ENCODE data around the gene RAB36. TPM values are rescaled to one million over a fixed set of nuclear protein-coding genes. Genes with fewer than 3 reads are reported as not detected.
"Not testable (repeated sequence)": the region's sequence is repeated elsewhere in the genome, so short reads cannot be mapped to it uniquely, and the experiment has no call there.

The RAB36 gene
- total RNA-seq, 2 donors from 2014 or later: 0.98 to 2.3 TPM

GRCh38 chr22:23132376-23133091 lies 12.7 kb upstream of the RAB36 start:
- DNase-seq: no peak
- Histone ChIP-seq H3K27ac (no peak overlapping the region), H3K9me3 (no peaks in the 10 kb centered on the region), H3K36me3 (no peaks in the 10 kb centered on the region), H3K4me1 (no peaks in the 10 kb centered on the region), H3K9ac (ENCODE audit: low read depth in 2 of 2, low read length in 2 of 2) (no peak overlapping the region), H3K27me3 (no peaks in the 10 kb centered on the region), H3K4me3 (no peak overlapping the region)
- intact Hi-C loops (cut with DNase I): no loop called here
- no peak for TF ChIP-seq CTCF (IDR thresholded peaks at IDR 0.05)

- Histone ChIP-seq H3K27me3 (no peaks in the 10 kb centered on the region), H3K9me3 (no peaks in the 10 kb centered on the region), H3K9ac (ENCODE audit: low read depth in 2 of 2, low read length in 2 of 2) (no peak overlapping the region), H3K36me3 (no peaks in the 10 kb centered on the region), H3K4me1 (no peaks in the 10 kb centered on the region), H3K4me3 (no peak overlapping the region), H3K27ac (no peak overlapping the region)
- intact Hi-C loops (cut with DNase I): no loop called here
- DNase-seq: no peak
- TF ChIP-seq CTCF (IDR thresholded peaks at IDR 0.05): no peak
Observed at GRCh38 chr22:23133922-23134321, 11.4 kb upstream of the RAB36 start.

- intact Hi-C loops (cut with DNase I); H3K4me3 ChIP-seq; H3K9ac ChIP-seq (ENCODE audit: low read depth in 2 of 2, low read length in 2 of 2); H3K9me3 ChIP-seq; DNase-seq; H3K36me3 ChIP-seq; H3K27me3 ChIP-seq; H3K27ac ChIP-seq; H3K4me1 ChIP-seq: not testable (repeated sequence)
Observed at GRCh38 chr22:23136991-23137390, 8.3 kb upstream of the RAB36 start.

- peaks cover 4% of the 10 kb centered on the region for H3K4me1 ChIP-seq
- no peak for TF ChIP-seq CTCF (IDR thresholded peaks at IDR 0.05)
- intact Hi-C loops (cut with DNase I): no loop called here
- no peak for DNase-seq
- H3K4me3 ChIP-seq: no peak overlapping the region
- no peaks in the 10 kb centered on the region for H3K36me3 ChIP-seq
- no peak overlapping the region for H3K27ac ChIP-seq
- H3K9ac ChIP-seq (ENCODE audit: low read depth in 2 of 2, low read length in 2 of 2): peak overlapping the region in 1 of 2 donors; percentile 2
- no peaks in the 10 kb centered on the region for H3K27me3 ChIP-seq
- no peaks in the 10 kb centered on the region for H3K9me3 ChIP-seq
Observed at GRCh38 chr22:23137468-23137867, 7.8 kb upstream of the RAB36 start.

- H3K27me3 ChIP-seq: no peaks in the 10 kb centered on the region
- no peak overlapping the region for H3K27ac ChIP-seq
- no peak overlapping the region for H3K9ac ChIP-seq (ENCODE audit: low read depth in 2 of 2, low read length in 2 of 2)
- no peak overlapping the region for H3K4me3 ChIP-seq
- TF ChIP-seq CTCF (IDR thresholded peaks at IDR 0.05): no peak
- DNase-seq: no peak
- H3K4me1 ChIP-seq: peaks cover 8% of the 10 kb centered on the region
- H3K36me3 ChIP-seq: no peaks in the 10 kb centered on the region
- intact Hi-C loops (cut with DNase I): no loop called here
- no peaks in the 10 kb centered on the region for H3K9me3 ChIP-seq
Observed at GRCh38 chr22:23137905-23138561, 7.2 kb upstream of the RAB36 start.
